ENCODE measurements around the gene CDK2AP2.
"Not testable (repeated sequence)": the region's sequence is repeated elsewhere in the genome, so short reads cannot be mapped to it uniquely, and the experiment has no call there.

CDK2AP2 gene

GRCh38 chr11:67470337-67471002, 37.5 kb downstream of the CDK2AP2 start:
- peaks cover 24% of the 10 kb centered on the region for H3K4me1 ChIP-seq (ENCODE audit: control insufficient read depth, insufficient read depth, low read length)
- H3K27ac ChIP-seq (ENCODE audit: low read length), result no peak overlapping the region
- H3K27me3 ChIP-seq (ENCODE audit: control insufficient read depth in 1 of 2, insufficient read depth in 2 of 2, low read length in 2 of 2), result no peaks in the 10 kb centered on the region

DNA sequence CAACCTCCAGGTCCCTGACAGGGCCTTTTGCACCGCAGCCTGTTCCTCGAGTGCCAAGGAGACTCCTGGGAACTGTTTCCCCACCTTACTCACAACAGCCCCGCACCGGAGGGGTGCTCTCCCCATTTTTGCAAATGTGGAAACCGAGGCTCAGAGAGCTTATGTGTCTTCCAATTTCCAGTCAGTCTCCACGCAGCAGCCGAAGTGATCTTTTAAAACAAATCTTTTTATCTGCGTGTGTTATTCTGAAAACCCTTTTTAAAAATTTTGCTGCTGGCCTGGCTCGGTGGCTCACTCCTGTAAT, 38.5 kb downstream of the CDK2AP2 start:
- peak overlapping the region; percentile 83 to 85 for H3K4me3 ChIP-seq (ENCODE audit: low read length in 2 of 2)
- no peaks in the 10 kb centered on the region for H3K27me3 ChIP-seq (ENCODE audit: control insufficient read depth in 1 of 2, insufficient read depth in 2 of 2, low read length in 2 of 2)
- H3K36me3 ChIP-seq (ENCODE audit: control insufficient read depth in 2 of 2, insufficient read depth in 2 of 2, low read length in 2 of 2), result no peaks in the 10 kb centered on the region
- no peaks in the 10 kb centered on the region for H3K9me3 ChIP-seq (ENCODE audit: control insufficient read depth in 2 of 2, low read length in 2 of 2)
- peak overlapping the region; percentile 85 for H3K27ac ChIP-seq (ENCODE audit: low read length)
- peak overlapping the region; percentile 90 to 94 for H3K9ac ChIP-seq (ENCODE audit: low read length in 2 of 2)
- peaks cover 29% of the 10 kb centered on the region for H3K4me1 ChIP-seq (ENCODE audit: control insufficient read depth, insufficient read depth, low read length)

More at GRCh38 chr11:67470337-67471002, 37.5 kb downstream of the CDK2AP2 start:
- H3K36me3 ChIP-seq (ENCODE audit: control insufficient read depth in 2 of 2, insufficient read depth in 2 of 2, low read length in 2 of 2), result no peaks in the 10 kb centered on the region
- no peaks in the 10 kb centered on the region for H3K9me3 ChIP-seq (ENCODE audit: control insufficient read depth in 2 of 2, low read length in 2 of 2)
- no peak overlapping the region for H3K9ac ChIP-seq (ENCODE audit: low read length in 2 of 2)
- no peak overlapping the region for H3K4me3 ChIP-seq (ENCODE audit: low read length in 2 of 2)

GRCh38 chr11:67468759-67469507, 39.0 kb downstream of the CDK2AP2 start, which contains the start of gene TMEM134:
TSS of gene TMEM134 (minus strand) at chr11:67469251. CDS start at chr11:67469192, 59 bp downstream.
- peak within 1 kb of the TSS; percentile 85 for H3K27ac ChIP-seq (ENCODE audit: low read length)
- H3K4me1 ChIP-seq (ENCODE audit: control insufficient read depth, insufficient read depth, low read length), result peaks cover 34% of the 10 kb centered on the region
- no peaks in the 10 kb centered on the region for H3K36me3 ChIP-seq (ENCODE audit: control insufficient read depth in 2 of 2, insufficient read depth in 2 of 2, low read length in 2 of 2)
- H3K9me3 ChIP-seq (ENCODE audit: control insufficient read depth in 2 of 2, low read length in 2 of 2), result no peaks in the 10 kb centered on the region
- H3K27me3 ChIP-seq (ENCODE audit: control insufficient read depth in 1 of 2, insufficient read depth in 2 of 2, low read length in 2 of 2), result no peaks in the 10 kb centered on the region
- peak within 1 kb of the TSS; percentile 90 to 94 for H3K9ac ChIP-seq (ENCODE audit: low read length in 2 of 2)
- peak within 1 kb of the TSS; percentile 83 to 85 for H3K4me3 ChIP-seq (ENCODE audit: low read length in 2 of 2)

DNA sequence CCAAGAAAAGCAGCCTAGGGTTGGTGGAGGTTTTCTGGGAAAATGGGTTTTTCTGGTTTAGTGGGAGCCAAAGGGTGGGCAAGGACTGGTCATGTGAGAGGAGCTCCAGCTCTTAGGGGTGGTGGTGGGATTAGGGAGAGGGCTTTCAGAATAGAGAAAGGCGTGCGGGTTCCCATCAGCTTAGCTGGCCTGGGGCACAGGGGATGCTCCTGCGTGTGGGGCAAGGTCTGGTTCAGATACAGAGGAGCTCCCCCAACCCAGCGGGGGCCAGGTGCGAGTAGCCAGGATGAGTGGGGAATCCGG, 39.6 kb downstream of the CDK2AP2 start:
- Histone ChIP-seq H3K4me1 (ENCODE audit: control insufficient read depth, insufficient read depth, low read length) (peaks cover 38% of the 10 kb centered on the region), H3K27me3 (ENCODE audit: control insufficient read depth in 1 of 2, insufficient read depth in 2 of 2, low read length in 2 of 2) (no peaks in the 10 kb centered on the region), H3K9ac (ENCODE audit: low read length in 2 of 2) (peak overlapping the region; percentile 64 to 87), H3K4me3 (ENCODE audit: low read length in 2 of 2) (peak overlapping the region; percentile 67 to 85), H3K9me3 (ENCODE audit: control insufficient read depth in 2 of 2, low read length in 2 of 2) (no peaks in the 10 kb centered on the region), H3K36me3 (ENCODE audit: control insufficient read depth in 2 of 2, insufficient read depth in 2 of 2, low read length in 2 of 2) (no peaks in the 10 kb centered on the region), H3K27ac (ENCODE audit: low read length) (peak overlapping the region; percentile 85)

DNA sequence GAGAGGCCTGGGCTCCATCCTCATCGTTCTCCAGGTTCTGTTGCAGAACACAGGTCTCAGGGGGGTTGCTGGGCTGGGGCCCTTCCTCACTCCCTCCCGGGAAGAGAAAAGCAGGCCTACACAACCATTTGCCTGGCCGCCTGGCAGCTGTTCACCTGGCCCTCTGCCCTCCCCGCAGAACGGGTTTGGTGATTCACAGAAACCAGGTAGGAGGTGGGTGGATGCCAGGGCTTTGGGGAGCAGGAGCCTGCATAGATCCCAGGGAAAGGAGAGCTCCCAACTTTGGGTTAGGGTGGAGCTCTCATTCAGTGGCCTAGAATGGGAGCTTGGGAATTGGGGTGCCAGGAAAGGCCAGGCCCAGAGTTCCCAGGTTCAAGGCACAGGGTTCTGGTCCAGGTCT, 39.9 kb downstream of the CDK2AP2 start:
- no peaks in the 10 kb centered on the region for H3K27me3 ChIP-seq (ENCODE audit: control insufficient read depth in 1 of 2, insufficient read depth in 2 of 2, low read length in 2 of 2)
- no peaks in the 10 kb centered on the region for H3K9me3 ChIP-seq (ENCODE audit: control insufficient read depth in 2 of 2, low read length in 2 of 2)
- peak overlapping the region; percentile 64 to 87 for H3K9ac ChIP-seq (ENCODE audit: low read length in 2 of 2)
- no peaks in the 10 kb centered on the region for H3K36me3 ChIP-seq (ENCODE audit: control insufficient read depth in 2 of 2, insufficient read depth in 2 of 2, low read length in 2 of 2)
- peak overlapping the region; percentile 67 to 85 for H3K4me3 ChIP-seq (ENCODE audit: low read length in 2 of 2)
- peak overlapping the region; percentile 85 for H3K27ac ChIP-seq (ENCODE audit: low read length)
- peaks cover 38% of the 10 kb centered on the region for H3K4me1 ChIP-seq (ENCODE audit: control insufficient read depth, insufficient read depth, low read length)

- H3K4me1 ChIP-seq (ENCODE audit: control insufficient read depth, insufficient read depth, low read length), result peaks cover 38% of the 10 kb centered on the region
- no peaks in the 10 kb centered on the region for H3K9me3 ChIP-seq (ENCODE audit: control insufficient read depth in 2 of 2, low read length in 2 of 2)
- no peaks in the 10 kb centered on the region for H3K27me3 ChIP-seq (ENCODE audit: control insufficient read depth in 1 of 2, insufficient read depth in 2 of 2, low read length in 2 of 2)
- H3K27ac ChIP-seq (ENCODE audit: low read length), result peak overlapping the region; percentile 31
- H3K36me3 ChIP-seq (ENCODE audit: control insufficient read depth in 2 of 2, insufficient read depth in 2 of 2, low read length in 2 of 2), result no peaks in the 10 kb centered on the region
- H3K4me3 ChIP-seq (ENCODE audit: low read length in 2 of 2), result no peak overlapping the region
- peak overlapping the region; percentile 64 to 87 for H3K9ac ChIP-seq (ENCODE audit: low read length in 2 of 2)
Measured at GRCh38 chr11:67466962-67467771, 40.8 kb downstream of the CDK2AP2 start.

DNA sequence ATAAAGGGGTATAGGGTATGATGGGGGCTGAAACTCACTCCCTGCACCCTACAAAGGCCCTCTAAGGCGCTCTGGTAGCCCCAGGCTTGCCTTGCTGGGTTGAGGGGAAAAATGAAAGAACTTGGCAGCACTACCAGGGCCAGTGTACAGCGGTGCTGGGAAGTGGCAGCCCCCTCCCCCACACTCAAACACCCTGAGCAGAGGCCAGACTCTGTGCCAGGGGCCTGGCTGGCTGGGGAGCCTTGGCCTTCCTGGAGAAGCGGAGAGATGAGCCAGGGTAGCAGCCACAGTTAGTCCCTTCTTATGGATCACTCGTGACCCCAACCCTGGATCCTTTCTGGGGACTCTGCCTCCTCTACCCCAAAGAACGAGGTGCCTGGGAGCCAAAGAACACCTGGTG, 41.6 kb downstream of the CDK2AP2 start:
- peaks cover 38% of the 10 kb centered on the region for H3K4me1 ChIP-seq (ENCODE audit: control insufficient read depth, insufficient read depth, low read length)
- no peaks in the 10 kb centered on the region for H3K36me3 ChIP-seq (ENCODE audit: control insufficient read depth in 2 of 2, insufficient read depth in 2 of 2, low read length in 2 of 2)
- peak overlapping the region; percentile 31 for H3K27ac ChIP-seq (ENCODE audit: low read length)
- H3K27me3 ChIP-seq (ENCODE audit: control insufficient read depth in 1 of 2, insufficient read depth in 2 of 2, low read length in 2 of 2), result no peaks in the 10 kb centered on the region
- no peak overlapping the region for H3K4me3 ChIP-seq (ENCODE audit: low read length in 2 of 2)
- no peaks in the 10 kb centered on the region for H3K9me3 ChIP-seq (ENCODE audit: control insufficient read depth in 2 of 2, low read length in 2 of 2)
- no peak overlapping the region for H3K9ac ChIP-seq (ENCODE audit: low read length in 2 of 2)

GRCh38 chr11:67465530-67465929, 42.4 kb downstream of the CDK2AP2 start:
- Histone ChIP-seq H3K4me1 (ENCODE audit: control insufficient read depth, insufficient read depth, low read length) (peaks cover 38% of the 10 kb centered on the region), H3K27ac (ENCODE audit: low read length) (peak overlapping the region; percentile 90), H3K4me3 (ENCODE audit: low read length in 2 of 2) (peak overlapping the region in 1 of 2 donors; percentile 77)
- H3K36me3 ChIP-seq (ENCODE audit: control insufficient read depth in 2 of 2, insufficient read depth in 2 of 2, low read length in 2 of 2); H3K9ac ChIP-seq (ENCODE audit: low read length in 2 of 2); H3K9me3 ChIP-seq (ENCODE audit: control insufficient read depth in 2 of 2, low read length in 2 of 2); H3K27me3 ChIP-seq (ENCODE audit: control insufficient read depth in 1 of 2, insufficient read depth in 2 of 2, low read length in 2 of 2): not testable (repeated sequence)

GRCh38 chr11:67465189-67465510, 42.8 kb downstream of the CDK2AP2 start:
- no peaks in the 10 kb centered on the region for H3K36me3 ChIP-seq (ENCODE audit: control insufficient read depth in 2 of 2, insufficient read depth in 2 of 2, low read length in 2 of 2)
- peak overlapping the region; percentile 77 to 79 for H3K4me3 ChIP-seq (ENCODE audit: low read length in 2 of 2)
- H3K4me1 ChIP-seq (ENCODE audit: control insufficient read depth, insufficient read depth, low read length), result peaks cover 38% of the 10 kb centered on the region
- peak overlapping the region; percentile 90 for H3K27ac ChIP-seq (ENCODE audit: low read length)
- no peaks in the 10 kb centered on the region for H3K27me3 ChIP-seq (ENCODE audit: control insufficient read depth in 1 of 2, insufficient read depth in 2 of 2, low read length in 2 of 2)
- H3K9ac ChIP-seq (ENCODE audit: low read length in 2 of 2), result peak overlapping the region; percentile 21 to 84
- no peaks in the 10 kb centered on the region for H3K9me3 ChIP-seq (ENCODE audit: control insufficient read depth in 2 of 2, low read length in 2 of 2)

DNA sequence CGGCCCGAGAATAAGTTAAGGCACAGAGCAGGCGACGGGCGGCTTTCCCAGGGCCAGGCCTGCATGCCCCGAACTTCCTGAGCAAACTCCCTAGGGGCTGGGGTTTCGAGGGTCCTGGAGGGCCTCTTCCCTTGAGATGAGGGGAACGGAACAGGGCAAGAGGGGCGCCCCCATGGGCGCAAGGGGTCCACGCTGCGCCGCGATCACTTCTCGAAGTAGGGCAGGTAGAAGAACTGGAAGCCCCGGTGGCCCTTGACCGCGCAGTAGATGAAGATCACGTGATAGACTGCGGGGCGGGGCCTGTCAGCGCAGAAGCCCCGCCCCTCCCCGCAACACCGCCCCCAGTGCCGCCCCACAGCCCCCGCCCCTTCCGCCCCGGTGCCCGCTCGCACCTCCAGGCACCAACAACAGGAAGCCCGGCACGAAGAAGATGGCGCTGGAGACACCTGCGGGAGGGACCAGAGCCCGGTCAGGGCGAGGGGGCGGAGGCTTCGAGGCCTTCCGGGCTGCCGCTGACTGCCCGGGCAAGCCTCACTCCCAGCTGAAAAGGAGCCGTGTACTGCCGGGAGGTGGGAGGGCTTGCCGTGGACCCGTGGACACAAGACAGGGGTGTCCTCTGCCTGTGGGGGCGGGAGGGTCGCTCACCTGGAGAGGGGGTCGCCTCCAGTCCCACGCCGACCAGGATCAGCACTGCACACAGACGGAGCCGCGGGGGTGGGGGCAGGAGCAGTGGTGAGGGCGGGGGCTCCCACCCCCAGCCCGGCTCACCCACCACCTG, 43.4 kb downstream of the CDK2AP2 start:
- H3K9ac ChIP-seq (ENCODE audit: low read length in 2 of 2), result peak overlapping the region; percentile 72 to 84

More for the DNA sequence above, 43.4 kb downstream of the CDK2AP2 start:
- Histone ChIP-seq H3K9me3 (ENCODE audit: control insufficient read depth in 2 of 2, low read length in 2 of 2) (no peaks in the 10 kb centered on the region), H3K4me1 (ENCODE audit: control insufficient read depth, insufficient read depth, low read length) (peaks cover 37% of the 10 kb centered on the region), H3K4me3 (ENCODE audit: low read length in 2 of 2) (peak overlapping the region; percentile 77 to 79), H3K36me3 (ENCODE audit: control insufficient read depth in 2 of 2, insufficient read depth in 2 of 2, low read length in 2 of 2) (no peaks in the 10 kb centered on the region), H3K27ac (ENCODE audit: low read length) (peak overlapping the region; percentile 90), H3K27me3 (ENCODE audit: control insufficient read depth in 1 of 2, insufficient read depth in 2 of 2, low read length in 2 of 2) (no peaks in the 10 kb centered on the region)
